Epithelial cell of esophagus (primary cell): ENCODE results near the gene PUS7.
"Not testable (repeated sequence)": the region's sequence is repeated elsewhere in the genome, so short reads cannot be mapped to it uniquely, and the experiment has no call there.

Experiments used
- DNase-seq: peaks from one replicate; pipeline ENCODE4 v3.0.0; 2010; ENCODE audit warnings: low read depth
- H3K4me3 ChIP-seq: 2 replicates; pipeline ENCODE4 v1.5.1; 2011; ENCODE audit warnings: mild to moderate bottlenecking, low read length, control low read depth
- TF ChIP-seq, protein P1 (sequence below): IDR thresholded peaks from 2 replicates; pipeline ENCODE4 v1.5.1; 2011; ENCODE audit warnings: low read depth, mild to moderate bottlenecking, low read length, control low read depth, inconsistent platforms; ENCODE audit not compliant: insufficient read depth; ENCODE audit errors: missing control alignments

PUS7 gene

DNA sequence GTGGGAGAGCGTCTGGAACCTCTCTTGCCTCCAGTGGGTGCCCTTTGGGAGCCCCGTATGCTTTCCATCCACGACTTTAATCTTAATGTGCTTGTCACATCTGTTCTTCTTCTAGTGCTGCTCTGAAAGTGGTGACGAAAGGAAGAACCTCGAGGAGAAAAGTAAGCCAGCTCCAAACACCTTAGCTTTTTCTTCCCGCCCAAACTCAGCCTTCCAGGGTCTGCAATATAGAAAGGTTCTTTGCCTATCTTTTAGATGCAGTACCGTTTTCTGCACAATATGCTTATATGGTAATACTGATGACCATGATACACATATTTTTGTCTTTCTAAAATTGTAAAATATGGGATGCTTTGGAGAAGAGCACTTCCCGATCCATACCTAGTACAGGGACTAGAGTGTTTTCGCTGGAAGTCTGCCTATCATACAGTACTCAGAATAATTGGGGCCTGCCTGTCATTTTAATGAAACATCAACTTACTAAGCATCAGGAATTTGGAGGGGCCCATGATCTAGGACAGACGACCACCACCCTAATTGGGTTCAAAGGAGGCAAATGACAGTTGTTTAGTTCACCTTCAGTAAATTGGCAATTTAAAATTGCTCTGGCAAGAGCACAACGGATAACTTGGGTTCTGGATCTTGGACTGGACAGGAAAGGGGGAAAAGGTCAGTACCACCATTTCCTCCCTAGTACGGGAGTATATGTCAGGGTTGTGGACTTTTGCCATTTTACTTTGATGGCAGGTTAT, 10.8 kb upstream of the PUS7 start:
- peak overlapping the region; percentile 96 for H3K4me3 ChIP-seq
- DNase-seq, result no peak
- TF ChIP-seq, protein P1, sequence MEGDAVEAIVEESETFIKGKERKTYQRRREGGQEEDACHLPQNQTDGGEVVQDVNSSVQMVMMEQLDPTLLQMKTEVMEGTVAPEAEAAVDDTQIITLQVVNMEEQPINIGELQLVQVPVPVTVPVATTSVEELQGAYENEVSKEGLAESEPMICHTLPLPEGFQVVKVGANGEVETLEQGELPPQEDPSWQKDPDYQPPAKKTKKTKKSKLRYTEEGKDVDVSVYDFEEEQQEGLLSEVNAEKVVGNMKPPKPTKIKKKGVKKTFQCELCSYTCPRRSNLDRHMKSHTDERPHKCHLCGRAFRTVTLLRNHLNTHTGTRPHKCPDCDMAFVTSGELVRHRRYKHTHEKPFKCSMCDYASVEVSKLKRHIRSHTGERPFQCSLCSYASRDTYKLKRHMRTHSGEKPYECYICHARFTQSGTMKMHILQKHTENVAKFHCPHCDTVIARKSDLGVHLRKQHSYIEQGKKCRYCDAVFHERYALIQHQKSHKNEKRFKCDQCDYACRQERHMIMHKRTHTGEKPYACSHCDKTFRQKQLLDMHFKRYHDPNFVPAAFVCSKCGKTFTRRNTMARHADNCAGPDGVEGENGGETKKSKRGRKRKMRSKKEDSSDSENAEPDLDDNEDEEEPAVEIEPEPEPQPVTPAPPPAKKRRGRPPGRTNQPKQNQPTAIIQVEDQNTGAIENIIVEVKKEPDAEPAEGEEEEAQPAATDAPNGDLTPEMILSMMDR, result no peak

DNA sequence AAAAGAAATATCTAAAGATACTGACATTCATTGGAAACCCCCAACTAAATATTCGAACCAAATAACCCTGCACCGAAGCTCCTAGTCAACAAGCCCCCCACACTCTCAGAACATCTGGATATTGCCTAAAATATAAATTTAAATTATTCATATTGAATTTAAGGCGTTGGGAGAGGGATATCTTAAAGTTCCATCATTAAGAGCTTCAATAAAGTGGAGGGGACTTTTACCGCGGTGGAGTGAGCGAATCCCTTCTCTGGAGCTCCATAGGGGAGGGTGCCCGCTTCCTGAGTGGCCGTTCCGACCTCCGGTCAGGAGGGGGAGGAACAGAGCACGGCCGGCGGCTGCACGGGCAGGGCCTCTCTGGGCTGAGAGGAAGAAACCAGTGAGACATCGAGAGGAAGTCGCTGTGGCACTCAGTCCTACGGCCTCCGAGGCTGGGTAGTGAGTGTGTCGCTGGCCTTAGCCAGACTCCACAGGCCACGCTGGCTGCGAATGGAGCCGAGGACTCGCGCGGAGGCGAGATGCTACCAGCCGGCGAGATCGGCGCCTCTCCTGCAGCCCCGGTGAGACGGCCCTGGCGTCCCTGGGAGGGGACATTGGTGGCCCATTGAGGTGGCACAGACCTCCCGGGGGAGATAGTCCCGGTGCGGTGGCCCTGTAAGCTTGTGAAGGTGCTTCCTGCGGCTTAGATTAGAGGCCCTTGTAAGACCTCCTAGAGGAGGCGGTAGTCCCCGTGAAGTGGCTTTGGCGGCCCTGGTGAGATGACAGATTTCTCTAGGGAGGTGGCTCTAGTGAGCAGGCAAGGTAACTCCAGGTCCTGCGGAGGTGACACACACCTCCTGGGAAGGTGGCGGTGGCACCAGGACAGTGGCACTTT, 10.0 kb upstream of the PUS7 start, which contains the start of gene RINT1:
Gene RINT1, plus strand, starts transcription at position 410 of the 880 bp plus-strand sequence. Its CDS starts 115 bp downstream, at position 525.
- peak; percentile 91 for DNase-seq
- peak within 1 kb of the TSS; percentile 96 for H3K4me3 ChIP-seq
- TF ChIP-seq, protein P1, result peak; percentile 87

- no peak for DNase-seq
- H3K4me3 ChIP-seq, result no peak overlapping the region
- TF ChIP-seq, protein P1, result no peak
These were observed 8.5 kb upstream of the PUS7 start for GRCh38 chr7:105530546-105530945.

DNA sequence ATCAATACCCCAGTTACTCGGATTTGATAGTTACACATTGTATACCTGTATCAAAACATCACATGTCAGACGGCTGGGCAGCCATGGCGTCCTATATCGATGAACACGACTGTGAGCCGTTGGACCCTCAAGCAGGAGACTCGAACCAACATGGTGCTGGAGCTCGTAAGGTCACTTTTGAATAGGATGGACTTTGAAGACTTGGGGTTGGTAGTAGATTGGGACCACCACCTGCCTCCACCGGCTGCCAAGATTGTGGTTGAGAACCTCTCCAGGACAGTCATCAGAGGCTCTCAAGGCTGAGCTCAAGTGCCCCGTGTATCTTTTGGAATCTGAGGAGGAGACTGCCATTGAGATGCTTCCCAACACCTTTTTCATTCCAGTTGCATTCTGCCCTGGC, 8.1 kb upstream of the PUS7 start:
- no peak overlapping the region for H3K4me3 ChIP-seq
- no peak for DNase-seq
- TF ChIP-seq, protein P1, result no peak

GRCh38 chr7:105527737-105528136, 5.7 kb upstream of the PUS7 start:
- DNase-seq, H3K4me3 ChIP-seq: not testable (repeated sequence)

DNA sequence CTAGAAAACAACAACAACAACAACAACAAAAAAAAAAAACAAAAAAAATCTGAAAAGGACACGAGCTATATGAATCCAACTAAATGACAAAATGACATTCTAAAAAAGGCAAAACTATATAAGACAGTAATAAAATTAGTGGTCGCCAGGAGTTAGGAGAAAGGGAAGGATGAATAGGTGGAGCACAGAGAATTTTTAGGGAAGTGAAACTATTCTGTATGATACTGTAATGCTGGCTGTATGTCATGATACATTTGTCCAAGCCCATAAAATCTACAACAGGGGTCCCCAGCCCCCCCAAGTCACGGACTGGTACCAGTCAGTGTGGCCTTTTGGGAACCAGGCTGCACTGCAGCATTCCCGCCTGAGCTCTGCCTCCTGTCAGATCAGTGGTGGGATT, 2.8 kb upstream of the PUS7 start:
- TF ChIP-seq, protein P1, result no peak
- no peak for DNase-seq
- H3K4me3 ChIP-seq, result no peak overlapping the region

GRCh38 chr7:105524423-105524822, 2.4 kb upstream of the PUS7 start:
- not testable (repeated sequence) for H3K4me3 ChIP-seq, DNase-seq
